Measurements from ENCODE around the gene TBC1D24.

DNA sequence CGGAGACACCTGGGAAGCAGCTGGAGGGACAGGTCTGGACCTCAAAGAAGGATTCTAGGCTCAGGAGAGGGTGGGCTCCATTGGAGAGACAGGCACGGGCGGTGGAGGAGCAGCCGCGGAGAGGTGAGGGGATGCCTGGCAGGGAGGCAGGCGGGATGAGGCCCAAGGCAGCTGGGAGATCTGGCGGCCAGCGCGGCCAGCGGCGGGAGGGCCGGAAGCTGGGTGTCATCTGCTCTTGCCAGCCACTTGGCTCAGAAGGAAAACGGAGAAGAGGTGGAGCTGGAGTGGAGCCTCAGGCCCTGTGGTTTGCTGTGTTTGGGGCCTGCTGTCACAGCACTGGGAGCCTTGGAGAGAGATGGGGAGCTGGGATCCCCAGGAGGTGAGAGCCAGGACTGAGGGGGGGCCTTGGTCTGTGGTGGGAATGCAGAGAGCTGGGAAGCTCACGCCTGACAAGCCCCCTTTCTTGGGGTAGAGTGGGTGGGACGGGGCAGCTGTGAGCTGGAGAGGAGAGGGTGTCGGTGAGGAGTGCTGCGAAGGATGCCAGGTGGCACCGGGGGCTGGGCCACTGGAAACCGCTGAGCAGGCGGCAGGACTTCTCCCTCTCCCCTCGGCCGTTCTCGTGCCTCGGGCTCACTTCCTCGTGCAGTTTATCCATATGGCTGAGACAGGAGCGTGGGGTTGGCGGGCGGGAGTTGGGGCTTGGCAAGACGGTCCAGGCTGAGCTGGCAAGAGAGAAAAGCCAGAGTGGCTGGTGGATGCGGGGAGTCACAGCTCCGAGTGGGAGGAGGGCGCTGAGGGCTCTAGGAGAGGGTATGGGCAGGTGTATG, 8.0 kb downstream of the TBC1D24 start:
- TF ChIP-seq, protein P1, sequence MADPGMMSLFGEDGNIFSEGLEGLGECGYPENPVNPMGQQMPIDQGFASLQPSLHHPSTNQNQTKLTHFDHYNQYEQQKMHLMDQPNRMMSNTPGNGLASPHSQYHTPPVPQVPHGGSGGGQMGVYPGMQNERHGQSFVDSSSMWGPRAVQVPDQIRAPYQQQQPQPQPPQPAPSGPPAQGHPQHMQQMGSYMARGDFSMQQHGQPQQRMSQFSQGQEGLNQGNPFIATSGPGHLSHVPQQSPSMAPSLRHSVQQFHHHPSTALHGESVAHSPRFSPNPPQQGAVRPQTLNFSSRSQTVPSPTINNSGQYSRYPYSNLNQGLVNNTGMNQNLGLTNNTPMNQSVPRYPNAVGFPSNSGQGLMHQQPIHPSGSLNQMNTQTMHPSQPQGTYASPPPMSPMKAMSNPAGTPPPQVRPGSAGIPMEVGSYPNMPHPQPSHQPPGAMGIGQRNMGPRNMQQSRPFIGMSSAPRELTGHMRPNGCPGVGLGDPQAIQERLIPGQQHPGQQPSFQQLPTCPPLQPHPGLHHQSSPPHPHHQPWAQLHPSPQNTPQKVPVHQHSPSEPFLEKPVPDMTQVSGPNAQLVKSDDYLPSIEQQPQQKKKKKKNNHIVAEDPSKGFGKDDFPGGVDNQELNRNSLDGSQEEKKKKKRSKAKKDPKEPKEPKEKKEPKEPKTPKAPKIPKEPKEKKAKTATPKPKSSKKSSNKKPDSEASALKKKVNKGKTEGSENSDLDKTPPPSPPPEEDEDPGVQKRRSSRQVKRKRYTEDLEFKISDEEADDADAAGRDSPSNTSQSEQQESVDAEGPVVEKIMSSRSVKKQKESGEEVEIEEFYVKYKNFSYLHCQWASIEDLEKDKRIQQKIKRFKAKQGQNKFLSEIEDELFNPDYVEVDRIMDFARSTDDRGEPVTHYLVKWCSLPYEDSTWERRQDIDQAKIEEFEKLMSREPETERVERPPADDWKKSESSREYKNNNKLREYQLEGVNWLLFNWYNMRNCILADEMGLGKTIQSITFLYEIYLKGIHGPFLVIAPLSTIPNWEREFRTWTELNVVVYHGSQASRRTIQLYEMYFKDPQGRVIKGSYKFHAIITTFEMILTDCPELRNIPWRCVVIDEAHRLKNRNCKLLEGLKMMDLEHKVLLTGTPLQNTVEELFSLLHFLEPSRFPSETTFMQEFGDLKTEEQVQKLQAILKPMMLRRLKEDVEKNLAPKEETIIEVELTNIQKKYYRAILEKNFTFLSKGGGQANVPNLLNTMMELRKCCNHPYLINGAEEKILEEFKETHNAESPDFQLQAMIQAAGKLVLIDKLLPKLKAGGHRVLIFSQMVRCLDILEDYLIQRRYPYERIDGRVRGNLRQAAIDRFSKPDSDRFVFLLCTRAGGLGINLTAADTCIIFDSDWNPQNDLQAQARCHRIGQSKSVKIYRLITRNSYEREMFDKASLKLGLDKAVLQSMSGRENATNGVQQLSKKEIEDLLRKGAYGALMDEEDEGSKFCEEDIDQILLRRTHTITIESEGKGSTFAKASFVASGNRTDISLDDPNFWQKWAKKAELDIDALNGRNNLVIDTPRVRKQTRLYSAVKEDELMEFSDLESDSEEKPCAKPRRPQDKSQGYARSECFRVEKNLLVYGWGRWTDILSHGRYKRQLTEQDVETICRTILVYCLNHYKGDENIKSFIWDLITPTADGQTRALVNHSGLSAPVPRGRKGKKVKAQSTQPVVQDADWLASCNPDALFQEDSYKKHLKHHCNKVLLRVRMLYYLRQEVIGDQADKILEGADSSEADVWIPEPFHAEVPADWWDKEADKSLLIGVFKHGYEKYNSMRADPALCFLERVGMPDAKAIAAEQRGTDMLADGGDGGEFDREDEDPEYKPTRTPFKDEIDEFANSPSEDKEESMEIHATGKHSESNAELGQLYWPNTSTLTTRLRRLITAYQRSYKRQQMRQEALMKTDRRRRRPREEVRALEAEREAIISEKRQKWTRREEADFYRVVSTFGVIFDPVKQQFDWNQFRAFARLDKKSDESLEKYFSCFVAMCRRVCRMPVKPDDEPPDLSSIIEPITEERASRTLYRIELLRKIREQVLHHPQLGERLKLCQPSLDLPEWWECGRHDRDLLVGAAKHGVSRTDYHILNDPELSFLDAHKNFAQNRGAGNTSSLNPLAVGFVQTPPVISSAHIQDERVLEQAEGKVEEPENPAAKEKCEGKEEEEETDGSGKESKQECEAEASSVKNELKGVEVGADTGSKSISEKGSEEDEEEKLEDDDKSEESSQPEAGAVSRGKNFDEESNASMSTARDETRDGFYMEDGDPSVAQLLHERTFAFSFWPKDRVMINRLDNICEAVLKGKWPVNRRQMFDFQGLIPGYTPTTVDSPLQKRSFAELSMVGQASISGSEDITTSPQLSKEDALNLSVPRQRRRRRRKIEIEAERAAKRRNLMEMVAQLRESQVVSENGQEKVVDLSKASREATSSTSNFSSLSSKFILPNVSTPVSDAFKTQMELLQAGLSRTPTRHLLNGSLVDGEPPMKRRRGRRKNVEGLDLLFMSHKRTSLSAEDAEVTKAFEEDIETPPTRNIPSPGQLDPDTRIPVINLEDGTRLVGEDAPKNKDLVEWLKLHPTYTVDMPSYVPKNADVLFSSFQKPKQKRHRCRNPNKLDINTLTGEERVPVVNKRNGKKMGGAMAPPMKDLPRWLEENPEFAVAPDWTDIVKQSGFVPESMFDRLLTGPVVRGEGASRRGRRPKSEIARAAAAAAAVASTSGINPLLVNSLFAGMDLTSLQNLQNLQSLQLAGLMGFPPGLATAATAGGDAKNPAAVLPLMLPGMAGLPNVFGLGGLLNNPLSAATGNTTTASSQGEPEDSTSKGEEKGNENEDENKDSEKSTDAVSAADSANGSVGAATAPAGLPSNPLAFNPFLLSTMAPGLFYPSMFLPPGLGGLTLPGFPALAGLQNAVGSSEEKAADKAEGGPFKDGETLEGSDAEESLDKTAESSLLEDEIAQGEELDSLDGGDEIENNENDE (IDR thresholded peaks at IDR 0.05; ENCODE audit: low read depth, low read length), result no peak
- TF ChIP-seq DDX20 (tag; IDR thresholded peaks at IDR 0.05; ENCODE audit: low read depth) (no peak), CCNT2 (IDR thresholded peaks at IDR 0.05; ENCODE audit: borderline replicate concordance, extremely low read depth, insufficient read length, low read depth, low read length) (no peak), CBFB (CRISPR knock-in tag; IDR thresholded peaks at IDR 0.05) (no peak), PCBP1 (IDR thresholded peaks at IDR 0.05; ENCODE audit: low read depth, low read length, poor library complexity, severe bottlenecking) (no peak), NCOA1 (IDR thresholded peaks at IDR 0.05; ENCODE audit: low read depth) (no peak), TAF1 (IDR thresholded peaks at IDR 0.05; ENCODE audit: control insufficient read depth, extremely low read depth, insufficient read depth, low read length, severe bottlenecking) (no peak), EGR1 (conservative IDR thresholded peaks at IDR 0.05) (no peak), EZH2 (IDR thresholded peaks at IDR 0.05; ENCODE audit: borderline replicate concordance, low read depth, low read length) (no peak), ZNF830 (CRISPR knock-in tag; IDR thresholded peaks at IDR 0.05) (no peak), POLR2A (conservative IDR thresholded peaks at IDR 0.05) (no peak)
- TF ChIP-seq, protein P2, sequence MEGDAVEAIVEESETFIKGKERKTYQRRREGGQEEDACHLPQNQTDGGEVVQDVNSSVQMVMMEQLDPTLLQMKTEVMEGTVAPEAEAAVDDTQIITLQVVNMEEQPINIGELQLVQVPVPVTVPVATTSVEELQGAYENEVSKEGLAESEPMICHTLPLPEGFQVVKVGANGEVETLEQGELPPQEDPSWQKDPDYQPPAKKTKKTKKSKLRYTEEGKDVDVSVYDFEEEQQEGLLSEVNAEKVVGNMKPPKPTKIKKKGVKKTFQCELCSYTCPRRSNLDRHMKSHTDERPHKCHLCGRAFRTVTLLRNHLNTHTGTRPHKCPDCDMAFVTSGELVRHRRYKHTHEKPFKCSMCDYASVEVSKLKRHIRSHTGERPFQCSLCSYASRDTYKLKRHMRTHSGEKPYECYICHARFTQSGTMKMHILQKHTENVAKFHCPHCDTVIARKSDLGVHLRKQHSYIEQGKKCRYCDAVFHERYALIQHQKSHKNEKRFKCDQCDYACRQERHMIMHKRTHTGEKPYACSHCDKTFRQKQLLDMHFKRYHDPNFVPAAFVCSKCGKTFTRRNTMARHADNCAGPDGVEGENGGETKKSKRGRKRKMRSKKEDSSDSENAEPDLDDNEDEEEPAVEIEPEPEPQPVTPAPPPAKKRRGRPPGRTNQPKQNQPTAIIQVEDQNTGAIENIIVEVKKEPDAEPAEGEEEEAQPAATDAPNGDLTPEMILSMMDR (IDR thresholded peaks at IDR 0.05 in 2 of 3, conservative IDR thresholded peaks at IDR 0.05 in 1 of 3; ENCODE audit: insufficient read depth in 2 of 3, low read depth in 1 of 3, low read length in 3 of 3), result no peak
